SK-N-SH (cell line): ENCODE data around the gene ACSBG1. TPM values are rescaled to one million over a fixed set of nuclear protein-coding genes. Genes with fewer than 3 reads are reported as not detected.

Experiments used
- CTCF ChIA-PET: fragments of 300-600, 350-600 bp; formaldehyde crosslinking; extraction: SDS; loops from one replicate; lab custom pipeline; 2021; lab: Yijun Ruan, JAX
- POLR2A ChIA-PET: fragments of 350-600 bp; sonication (Branson Sonifier 250); formaldehyde crosslinking; extraction: SDS; loops from one replicate; lab custom pipeline; 2020; ENCODE audit warnings: antibody characterized with exemption, inconsistent platforms; lab: Yijun Ruan, JAX
- DNase-seq: peaks from one replicate; pipeline ENCODE4 v3.0.0; 2012
- H2AFZ ChIP-seq: fragments of 200-600 bp; sonication (generic); 2 replicates; pipeline ENCODE4 v1.8.1; 2016; ENCODE audit warnings: antibody characterized with exemption, mild to moderate bottlenecking, low read depth
- H3F3A ChIP-seq: fragments of 200-600 bp; sonication (generic); replicated peaks from 2 replicates; pipeline ENCODE3; 2016; ENCODE audit warnings: antibody characterized with exemption, mild to moderate bottlenecking; ENCODE audit not compliant: insufficient read depth
- H3K27ac ChIP-seq, 2 experiments: fragments of 200-500 bp in 1 of 2; fragments of 200-600 bp in 1 of 2; sonication (Bioruptor generic) in 1 of 2; sonication (generic), shearing (Covaris generic) in 1 of 2; 2 replicates each; pipeline versions ENCODE4 v1.5.1 to v1.6.1; 2014 to 2016; ENCODE audit warnings: low read depth in 2 of 2, inconsistent platforms in 1 of 2, low read length in 1 of 2, mild to moderate bottlenecking in 1 of 2, mixed read lengths in 1 of 2
- H3K27me3 ChIP-seq: fragments of 200-600 bp; sonication (generic), shearing (Covaris generic); 2 replicates; pipeline ENCODE4 v1.6.1; 2016; ENCODE audit warnings: mixed run types; ENCODE audit not compliant: insufficient read depth
- H3K36me3 ChIP-seq, 2 experiments: fragments of 200-500 bp in 1 of 2; fragments of 200-600 bp in 1 of 2; sonication (Bioruptor generic) in 1 of 2; sonication (generic) in 1 of 2; replicated peaks in 1 of 2; 2 replicates each; pipeline versions ENCODE3 to v1.5.1; 2014 to 2016; ENCODE audit warnings: low read length in 1 of 2, mild to moderate bottlenecking in 1 of 2; ENCODE audit not compliant: insufficient read depth in 2 of 2, control insufficient read depth in 1 of 2
- H3K4me1 ChIP-seq, 2 experiments: fragments of 200-500 bp in 1 of 2; fragments of 200-600 bp in 1 of 2; sonication (Bioruptor generic) in 1 of 2; sonication (generic), shearing (Covaris generic) in 1 of 2; 2 replicates each; pipeline versions ENCODE4 v1.5.1 to v1.6.1; 2014 to 2016; ENCODE audit warnings: low read depth in 1 of 2, low read length in 1 of 2, mixed run types in 1 of 2; ENCODE audit not compliant: insufficient read depth in 2 of 2, control insufficient read depth in 1 of 2
- H3K4me2 ChIP-seq: fragments of 200-600 bp; sonication (generic), shearing (Covaris generic); 2 replicates; pipeline ENCODE4 v1.6.1; 2017; ENCODE audit warnings: mixed run types
- H3K4me3 ChIP-seq, 2 experiments: fragments of 200-500 bp in 1 of 2; fragments of 200-600 bp in 1 of 2; sonication (Bioruptor generic) in 1 of 2; sonication (generic), shearing (Covaris generic) in 1 of 2; 2 replicates each; pipeline versions ENCODE4 v1.5.1 to v1.8.1; 2014 to 2016; ENCODE audit warnings: low read depth in 2 of 2, inconsistent platforms in 1 of 2, low read length in 1 of 2, mild to moderate bottlenecking in 1 of 2, mixed read lengths in 1 of 2, moderate library complexity in 1 of 2
- H3K79me2 ChIP-seq: fragments of 200-600 bp; sonication (generic); 2 replicates; pipeline ENCODE4 v1.8.1; 2017; ENCODE audit warnings: mild to moderate bottlenecking; ENCODE audit not compliant: insufficient read depth
- H3K9ac ChIP-seq: fragments of 200-600 bp; sonication (generic); 2 replicates; pipeline ENCODE4 v1.6.1; 2017; ENCODE audit warnings: mixed run types
- H3K9me2 ChIP-seq: fragments of 200-600 bp; sonication (generic); 2 replicates; pipeline ENCODE4 v1.6.1; 2017; ENCODE audit warnings: mixed run types
- H3K9me3 ChIP-seq: fragments of 200-600 bp; sonication (generic); 2 replicates; pipeline ENCODE4 v1.6.1; 2017; ENCODE audit warnings: mixed run types, mild to moderate bottlenecking, moderate library complexity
- H4K20me1 ChIP-seq: fragments of 200-600 bp; sonication (generic); 2 replicates; pipeline ENCODE4 v1.6.1; 2017; ENCODE audit warnings: mild to moderate bottlenecking, mixed run types; ENCODE audit not compliant: insufficient read depth
- CHD2 ChIP-seq: fragments of 150-350 bp; IDR thresholded peaks from 2 replicates; pipeline ENCODE4 v1.6.1; 2018; ENCODE audit warnings: low read length; ENCODE audit not compliant: partially characterized antibody
- EZH2phosphoT487 ChIP-seq: fragments of 200-600 bp; sonication (generic); IDR thresholded peaks from 2 replicates; pipeline ENCODE4 v1.6.1; 2017; ENCODE audit warnings: low read depth, mixed run types, mild to moderate bottlenecking, antibody characterized with exemption, moderate library complexity, borderline replicate concordance
- FOSL2 ChIP-seq: IDR thresholded peaks from 2 replicates; pipeline ENCODE4 v1.4.0; 2012; ENCODE audit warnings: low read depth, mild to moderate bottlenecking, moderate library complexity, borderline replicate concordance
- GATA2 ChIP-seq: sonication (generic); formaldehyde crosslinking; IDR thresholded peaks from 2 replicates; pipeline ENCODE4 v1.5.0; 2020; ENCODE audit warnings: mild to moderate bottlenecking, missing genetic modification reagents
- JUND ChIP-seq: IDR thresholded peaks from 2 replicates; pipeline ENCODE4 v1.4.0; 2012
- MXI1 ChIP-seq: IDR thresholded peaks from 2 replicates; pipeline ENCODE4 v1.6.1; 2012; ENCODE audit warnings: mild to moderate bottlenecking, low read depth, low read length, improper control_type of control experiment
- NRF1 ChIP-seq: IDR thresholded peaks from 2 replicates; pipeline ENCODE4 v1.6.1; 2012; ENCODE audit warnings: low read depth, mild to moderate bottlenecking, low read length
- POLR2AphosphoS5 ChIP-seq: IDR thresholded peaks from 2 replicates; pipeline ENCODE4 v1.6.1; 2012; ENCODE audit warnings: low read depth, low read length
- RAD21 ChIP-seq: IDR thresholded peaks from 2 replicates; pipeline ENCODE4 v1.6.1; 2012; ENCODE audit warnings: mild to moderate bottlenecking, low read length
- RCOR1 ChIP-seq: fragments of 150-350 bp; IDR thresholded peaks from 2 replicates; pipeline ENCODE4 v1.6.1; 2017; ENCODE audit warnings: antibody characterized with exemption, low read length
- RXRA ChIP-seq: IDR thresholded peaks from 2 replicates; pipeline ENCODE4 v1.4.0; 2012; ENCODE audit warnings: low read depth, mild to moderate bottlenecking, borderline replicate concordance
- TAF1 ChIP-seq: IDR thresholded peaks from 2 replicates; pipeline ENCODE4 v1.6.1; 2012; ENCODE audit warnings: low read depth, mild to moderate bottlenecking, low read length, moderate library complexity, borderline replicate concordance
- TEAD4 ChIP-seq: IDR thresholded peaks from 2 replicates; pipeline ENCODE4 v1.4.0; 2012; ENCODE audit warnings: mild to moderate bottlenecking, borderline replicate concordance; ENCODE audit not compliant: insufficient read depth
- USF2 ChIP-seq: fragments of 150-350 bp; IDR thresholded peaks from 2 replicates; pipeline ENCODE4 v1.6.1; 2017; ENCODE audit warnings: antibody characterized with exemption, low read length, low read depth, borderline replicate concordance
- YY1 ChIP-seq: IDR thresholded peaks from 2 replicates; pipeline ENCODE4 v1.4.0; 2012; ENCODE audit warnings: low read depth, mild to moderate bottlenecking
- ZBTB33 ChIP-seq: IDR thresholded peaks from 2 replicates; pipeline ENCODE4 v1.4.0; 2012; ENCODE audit warnings: low read depth, borderline replicate concordance
- WGBS: methylation state at CpG from one replicate; pipeline ENCODE4 v1.1.6; 2017; ENCODE audit warnings: low lambda C conversion rate; 5-methylcytosine and 5-hydroxymethylcytosine counted together
- polyA plus RNA-seq, 3 experiments: library from polyadenylated mRNA; depleted of rRNA; stranded (reverse); fragments of >200 nt; gene quantifications; 2 replicates each; pipeline ENCODE4 v1.2.3, GENCODE V29; 2012
- TF ChIP-seq, protein P1 (sequence below): fragments of 200-600 bp; sonication (generic); IDR thresholded peaks from 2 replicates; pipeline ENCODE4 v1.6.1; 2017; ENCODE audit warnings: antibody characterized with exemption, mild to moderate bottlenecking, moderate library complexity
- TF ChIP-seq, protein P2 (sequence below): fragments of 150-350 bp; IDR thresholded peaks from 2 replicates; pipeline ENCODE4 v1.6.1; 2016; ENCODE audit warnings: mild to moderate bottlenecking, low read depth, low read length
- TF ChIP-seq, protein P3 (sequence below): IDR thresholded peaks from 2 replicates; pipeline ENCODE4; 2012

ACSBG1 gene
- polyA plus RNA-seq, 1 of the 3 experiments (the other 2 are of a cell fraction) = under 0.01 TPM

GRCh38 chr15:78244101-78244500 lies 9.7 kb upstream of the ACSBG1 start:
- Histone ChIP-seq H3K4me1 (peaks cover 0 to 12% of the 10 kb centered on the region in 2 experiments; a peak in 1 of 4 replicates), H3K9ac (no peak overlapping the region), H3K4me2 (no peak overlapping the region), H3K9me2 (no peaks in the 10 kb centered on the region), H3K4me3 (no peak overlapping the region), H4K20me1 (no peaks in the 10 kb centered on the region), H3K9me3 (no peaks in the 10 kb centered on the region), H3K27me3 (no peaks in the 10 kb centered on the region), H3K79me2 (no peaks in the 10 kb centered on the region), H2AFZ (no peak overlapping the region), H3K27ac (no peak overlapping the region), H3K36me3 (no peaks in the 10 kb centered on the region), H3F3A (no peaks in the 10 kb centered on the region)
- CTCF ChIA-PET = interaction anchor here (0.8 to 11.0 kb wide), 6 partner anchors 10 to 285 kb away, joined by 3 to 168 read pairs (median 4); partner anchors contain the start of gene CIB2
- 79% methylated on average over 6 of the region's 6 CpGs for WGBS
- TF ChIP-seq RCOR1 (no peak), EZH2phosphoT487 (no peak), NRF1 (no peak), USF2 (no peak), RXRA (no peak), GATA2 (CRISPR knock-in tag) (no peak), CHD2 (no peak), ZBTB33 (no peak), MXI1 (no peak), POLR2AphosphoS5 (no peak), FOSL2 (no peak), TAF1 (no peak), TEAD4 (no peak), YY1 (no peak), JUND (no peak), RAD21 (no peak)
- TF ChIP-seq, protein P1, sequence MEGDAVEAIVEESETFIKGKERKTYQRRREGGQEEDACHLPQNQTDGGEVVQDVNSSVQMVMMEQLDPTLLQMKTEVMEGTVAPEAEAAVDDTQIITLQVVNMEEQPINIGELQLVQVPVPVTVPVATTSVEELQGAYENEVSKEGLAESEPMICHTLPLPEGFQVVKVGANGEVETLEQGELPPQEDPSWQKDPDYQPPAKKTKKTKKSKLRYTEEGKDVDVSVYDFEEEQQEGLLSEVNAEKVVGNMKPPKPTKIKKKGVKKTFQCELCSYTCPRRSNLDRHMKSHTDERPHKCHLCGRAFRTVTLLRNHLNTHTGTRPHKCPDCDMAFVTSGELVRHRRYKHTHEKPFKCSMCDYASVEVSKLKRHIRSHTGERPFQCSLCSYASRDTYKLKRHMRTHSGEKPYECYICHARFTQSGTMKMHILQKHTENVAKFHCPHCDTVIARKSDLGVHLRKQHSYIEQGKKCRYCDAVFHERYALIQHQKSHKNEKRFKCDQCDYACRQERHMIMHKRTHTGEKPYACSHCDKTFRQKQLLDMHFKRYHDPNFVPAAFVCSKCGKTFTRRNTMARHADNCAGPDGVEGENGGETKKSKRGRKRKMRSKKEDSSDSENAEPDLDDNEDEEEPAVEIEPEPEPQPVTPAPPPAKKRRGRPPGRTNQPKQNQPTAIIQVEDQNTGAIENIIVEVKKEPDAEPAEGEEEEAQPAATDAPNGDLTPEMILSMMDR = no peak
- TF ChIP-seq, protein P2, sequence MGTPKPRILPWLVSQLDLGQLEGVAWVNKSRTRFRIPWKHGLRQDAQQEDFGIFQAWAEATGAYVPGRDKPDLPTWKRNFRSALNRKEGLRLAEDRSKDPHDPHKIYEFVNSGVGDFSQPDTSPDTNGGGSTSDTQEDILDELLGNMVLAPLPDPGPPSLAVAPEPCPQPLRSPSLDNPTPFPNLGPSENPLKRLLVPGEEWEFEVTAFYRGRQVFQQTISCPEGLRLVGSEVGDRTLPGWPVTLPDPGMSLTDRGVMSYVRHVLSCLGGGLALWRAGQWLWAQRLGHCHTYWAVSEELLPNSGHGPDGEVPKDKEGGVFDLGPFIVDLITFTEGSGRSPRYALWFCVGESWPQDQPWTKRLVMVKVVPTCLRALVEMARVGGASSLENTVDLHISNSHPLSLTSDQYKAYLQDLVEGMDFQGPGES = no peak
- TF ChIP-seq, protein P3, sequence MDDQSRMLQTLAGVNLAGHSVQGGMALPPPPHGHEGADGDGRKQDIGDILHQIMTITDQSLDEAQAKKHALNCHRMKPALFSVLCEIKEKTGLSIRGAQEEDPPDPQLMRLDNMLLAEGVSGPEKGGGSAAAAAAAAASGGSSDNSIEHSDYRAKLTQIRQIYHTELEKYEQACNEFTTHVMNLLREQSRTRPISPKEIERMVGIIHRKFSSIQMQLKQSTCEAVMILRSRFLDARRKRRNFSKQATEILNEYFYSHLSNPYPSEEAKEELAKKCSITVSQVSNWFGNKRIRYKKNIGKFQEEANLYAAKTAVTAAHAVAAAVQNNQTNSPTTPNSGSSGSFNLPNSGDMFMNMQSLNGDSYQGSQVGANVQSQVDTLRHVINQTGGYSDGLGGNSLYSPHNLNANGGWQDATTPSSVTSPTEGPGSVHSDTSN = no peak
- POLR2A ChIA-PET = no interaction called here
- DNase-seq = no peak
